ENCODE measurements around the gene BAIAP2L1.

Gene BAIAP2L1

GRCh38 chr7:98287486-98287959 is 113.4 kb downstream of the BAIAP2L1 start:
- no peak for DNase-seq (ENCODE audit: extremely low read depth, low read depth)
- no peak for TF ChIP-seq CTCF (IDR thresholded peaks at IDR 0.05; ENCODE audit: low read depth, low read length)

- DNase-seq (ENCODE audit: extremely low read depth, low read depth): no peak
- TF ChIP-seq CTCF (IDR thresholded peaks at IDR 0.05; ENCODE audit: low read depth, low read length): no peak
These were observed 114.0 kb downstream of the BAIAP2L1 start for GRCh38 chr7:98286701-98287485.

GRCh38 chr7:98286093-98286539 is 114.8 kb downstream of the BAIAP2L1 start:
- no peak for DNase-seq (ENCODE audit: extremely low read depth, low read depth)

GRCh38 chr7:98285157-98286092 is 115.5 kb downstream of the BAIAP2L1 start:
- DNase-seq (ENCODE audit: extremely low read depth, low read depth): no peak
- no peak for TF ChIP-seq CTCF (IDR thresholded peaks at IDR 0.05; ENCODE audit: low read depth, low read length)

More at GRCh38 chr7:98286093-98286539, 114.8 kb downstream of the BAIAP2L1 start:
- TF ChIP-seq CTCF (IDR thresholded peaks at IDR 0.05; ENCODE audit: low read depth, low read length): no peak

GRCh38 chr7:98284335-98285036 is 116.4 kb downstream of the BAIAP2L1 start:
- no peak; the same call in 1 of the 2 replicates for TF ChIP-seq CTCF (IDR thresholded peaks at IDR 0.05; ENCODE audit: low read depth, low read length)
- peak; percentile 57 for DNase-seq (ENCODE audit: extremely low read depth, low read depth)

GRCh38 chr7:98283887-98284222 is 117.0 kb downstream of the BAIAP2L1 start:
- no peak for TF ChIP-seq CTCF (IDR thresholded peaks at IDR 0.05; ENCODE audit: low read depth, low read length)

More at GRCh38 chr7:98283887-98284222, 117.0 kb downstream of the BAIAP2L1 start:
- DNase-seq (ENCODE audit: extremely low read depth, low read depth): no peak

Measured in AG09319 (cell line).